HG02678 (cell line): ENCODE measurements around the gene KIAA1755.

Experiments
- ATAC-seq: cut with Tn5 transposase; IDR thresholded peaks from one replicate; pipeline ENCODE4 v1.9.1; 2021; ENCODE audit warnings: mild to moderate bottlenecking, moderate library complexity; ENCODE audit not compliant: unreplicated experiment

The KIAA1755 gene

GRCh38 chr20:38245753-38246152, 14.8 kb downstream of the KIAA1755 start:
- ATAC-seq, result no peak

DNA sequence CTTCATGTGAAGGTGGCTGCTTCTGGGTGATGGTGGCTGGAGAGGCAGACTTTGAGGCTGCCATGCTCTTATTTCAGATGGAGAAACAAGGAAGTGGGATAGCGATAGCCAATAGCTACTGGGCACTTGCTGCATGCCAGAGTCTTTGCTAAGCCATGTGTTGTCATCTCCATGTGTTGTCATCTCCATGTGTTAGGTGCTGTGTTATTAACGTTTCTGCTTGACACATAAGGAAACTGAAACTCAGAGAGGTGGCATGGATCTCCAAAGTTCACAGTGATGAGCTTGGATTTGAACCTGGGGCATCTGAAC, 16.9 kb downstream of the KIAA1755 start:
- ATAC-seq, result no peak

- no peak for ATAC-seq
Measured at GRCh38 chr20:38242848-38243708, 17.5 kb downstream of the KIAA1755 start.

- no peak for ATAC-seq
Measured at GRCh38 chr20:38241201-38241600, 19.3 kb downstream of the KIAA1755 start.

- ATAC-seq, result no peak
Measured at GRCh38 chr20:38239441-38239840, 21.1 kb downstream of the KIAA1755 start.

DNA sequence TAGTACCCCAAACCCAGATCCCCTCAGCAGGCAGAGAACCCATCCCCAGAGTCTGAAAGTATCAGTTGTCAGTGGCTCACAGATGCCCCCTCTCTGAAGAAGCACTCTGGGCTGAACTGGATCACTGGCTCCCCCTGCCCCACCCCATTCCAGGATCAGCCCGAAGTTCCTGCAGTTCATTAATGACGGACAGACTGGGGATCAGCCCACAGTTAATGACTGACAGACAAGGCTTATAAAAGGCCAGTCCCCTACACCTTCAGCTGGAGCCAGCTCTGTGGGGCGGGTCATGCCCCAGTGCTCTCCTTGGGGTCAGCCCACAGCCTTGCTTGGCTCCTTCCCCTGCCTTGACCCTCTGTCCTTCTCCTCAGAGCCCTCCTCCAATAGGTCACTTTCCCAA, 21.7 kb downstream of the KIAA1755 start:
- no peak for ATAC-seq

- no peak for ATAC-seq
Measured at GRCh38 chr20:38237381-38237780, 23.2 kb downstream of the KIAA1755 start.

- ATAC-seq, result no peak
Measured at GRCh38 chr20:38231531-38232121, 28.9 kb downstream of the KIAA1755 start.

- ATAC-seq, result no peak
Measured at GRCh38 chr20:38230957-38231526, 29.5 kb downstream of the KIAA1755 start.

DNA sequence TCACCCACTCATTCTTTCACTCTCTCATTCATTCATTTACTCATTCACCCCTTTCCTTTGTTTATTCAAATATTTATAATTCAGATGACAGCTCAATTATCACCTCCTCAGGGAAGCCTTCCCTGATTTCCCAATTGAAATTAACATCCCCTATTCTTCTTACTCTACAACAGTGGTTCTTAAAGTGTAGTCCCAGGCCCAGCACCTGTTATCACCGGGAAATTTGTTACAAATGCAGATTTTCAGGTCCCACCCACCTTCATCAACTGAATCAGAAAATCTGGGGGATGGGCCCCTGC, 30.3 kb downstream of the KIAA1755 start:
- no peak for ATAC-seq

GRCh38 chr20:38229376-38230252, 30.9 kb downstream of the KIAA1755 start:
- no peak for ATAC-seq

DNA sequence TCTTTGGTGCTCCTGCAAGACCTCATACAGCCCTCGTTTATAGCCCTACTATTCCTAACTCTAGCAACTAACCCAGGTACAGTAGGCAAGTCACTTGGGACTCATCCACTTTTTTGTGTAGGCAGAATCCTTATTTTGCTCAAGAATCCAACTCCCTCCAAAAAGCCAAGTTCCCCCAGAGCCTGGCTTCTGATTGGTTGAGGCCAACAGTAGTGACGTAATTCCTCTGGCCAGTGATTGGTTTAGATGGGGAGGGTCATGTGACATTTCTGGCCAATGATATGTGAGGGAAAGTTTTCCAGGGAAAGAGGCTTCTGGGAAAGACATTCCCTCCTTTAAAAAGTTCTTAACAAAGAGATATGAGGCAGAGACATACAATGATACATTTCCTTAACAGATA, 32.1 kb downstream of the KIAA1755 start:
- no peak for ATAC-seq

GRCh38 chr20:38227420-38228360, 32.8 kb downstream of the KIAA1755 start:
- ATAC-seq, result no peak

DNA sequence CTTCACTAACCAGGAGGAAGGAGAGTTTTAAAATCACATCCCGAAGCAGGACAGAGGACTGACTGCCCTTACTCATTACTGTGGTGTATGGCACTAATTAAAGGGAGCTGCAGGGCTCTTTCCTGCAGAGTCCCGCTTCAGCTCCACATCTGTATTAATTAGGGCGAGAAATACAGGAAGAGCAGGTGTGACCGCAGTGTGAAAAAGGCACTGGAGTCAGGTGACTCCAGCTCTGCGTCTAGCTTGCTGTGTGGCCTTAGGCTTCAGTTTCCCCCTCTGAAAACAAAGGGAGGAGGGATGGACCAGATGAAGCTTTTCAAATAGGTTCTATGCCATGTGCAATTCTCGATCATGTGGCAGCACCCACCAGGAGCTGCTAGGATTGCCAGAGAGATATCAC, 34.0 kb downstream of the KIAA1755 start:
- ATAC-seq, result no peak

DNA sequence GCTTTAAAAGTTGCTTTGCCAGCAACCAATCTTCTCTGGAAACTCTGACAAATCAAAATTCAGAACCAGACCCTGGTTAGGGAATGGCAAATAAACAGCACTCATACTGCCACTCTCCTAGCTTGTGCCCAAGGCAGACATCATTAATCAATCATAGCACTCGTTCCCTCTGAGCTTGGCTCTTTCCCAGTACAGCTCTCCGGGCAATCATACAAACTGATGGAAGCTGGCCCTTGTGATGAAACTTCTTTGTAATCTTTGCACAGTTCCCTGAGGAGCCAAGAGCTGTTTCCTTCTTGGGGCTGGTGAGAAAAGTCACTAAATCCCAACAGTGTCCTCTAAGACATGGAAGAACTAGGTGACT, 34.7 kb downstream of the KIAA1755 start:
- ATAC-seq, result no peak

GRCh38 chr20:38225240-38225899, 35.2 kb downstream of the KIAA1755 start:
- no peak for ATAC-seq

DNA sequence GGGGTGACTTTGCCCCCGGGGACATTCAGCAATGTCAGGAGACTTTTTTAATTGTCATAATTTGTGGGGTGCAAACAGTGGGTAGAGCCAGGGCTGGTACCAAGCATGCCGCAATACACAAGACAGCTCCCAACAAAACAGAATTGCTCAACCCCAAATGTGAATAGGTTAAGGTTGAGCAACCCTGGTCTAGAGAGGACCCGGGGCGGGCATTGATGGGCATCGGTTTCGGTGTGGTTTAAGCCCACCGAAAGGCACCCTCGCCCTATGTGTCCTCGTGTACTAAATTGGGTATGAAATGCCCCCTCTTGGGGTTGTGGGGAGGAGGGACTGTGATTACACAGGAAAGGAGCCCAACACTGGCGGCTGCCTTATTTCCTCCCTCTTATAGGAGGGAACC, 36.0 kb downstream of the KIAA1755 start:
- no peak for ATAC-seq

- ATAC-seq, result no peak
Measured at GRCh38 chr20:38223743-38224100, 36.8 kb downstream of the KIAA1755 start.

GRCh38 chr20:38222923-38223742, 37.4 kb downstream of the KIAA1755 start:
- ATAC-seq, result no peak
